ENCODE measurements around the gene EIF6. TPM values are rescaled to one million over a fixed set of nuclear protein-coding genes. Genes with fewer than 3 reads are reported as not detected.

EIF6 gene
- total and polyA plus RNA-seq, 2 of the 8 experiments (the other 6 are each of a cell fraction or from before 2014, with no cell fraction given): 184 to 319 TPM

GRCh38 chr20:35297155-35297554, 12.6 kb upstream of the EIF6 start:
- Histone ChIP-seq H3K14ac (ENCODE audit: insufficient read length) (no peak overlapping the region), H3K27ac (ENCODE audit: low read depth, low read length) (no peak overlapping the region), H3K9ac (replicated peaks in 1 of 4; ENCODE audit: extremely low read depth in 1 of 4, low read depth in 3 of 4, low read length in 3 of 4) (no peak overlapping the region), H3K4me2 (ENCODE audit: insufficient read depth in 1 of 2, low read depth in 2 of 2, low read length in 2 of 2) (no peak overlapping the region), H4K8ac (ENCODE audit: extremely low read depth, insufficient read depth, low read length) (peak overlapping the region; percentile 17; the same call in 1 of the 2 replicates), H3K27me3 (replicated peaks in 1 of 4; ENCODE audit: control insufficient read depth in 3 of 4, extremely low read depth in 1 of 4, insufficient read depth in 3 of 4, low read length in 3 of 4) (no peaks in the 10 kb centered on the region), H3K79me1 (ENCODE audit: low read depth, low read length) (no peaks in the 10 kb centered on the region), H3K9me3 (ENCODE audit: insufficient read depth in 2 of 2, low read depth in 1 of 2, low read length in 1 of 2) (no peaks in the 10 kb centered on the region), H4K5ac (ENCODE audit: insufficient read length, low read depth, low read length) (no peak overlapping the region), H3K79me2 (ENCODE audit: control insufficient read depth in 1 of 2, insufficient read depth in 2 of 2, low read length in 2 of 2) (no peaks in the 10 kb centered on the region), H3K4me3 (ENCODE audit: extremely low read depth in 1 of 4, insufficient read depth in 2 of 4, low read depth in 3 of 4, low read length in 4 of 4) (no peak overlapping the region), H2BK15ac (ENCODE audit: low read length) (no peak overlapping the region), H3K36me3 (ENCODE audit: control insufficient read depth in 2 of 4, insufficient read depth in 4 of 4, low read length in 3 of 4) (no peaks in the 10 kb centered on the region), H2AFZ (ENCODE audit: low read length) (no peak overlapping the region), H3K56ac (replicated peaks; ENCODE audit: insufficient read length, low read depth, low read length) (no peak overlapping the region), H2BK120ac (replicated peaks; ENCODE audit: low read depth, low read length) (no peak overlapping the region), H2BK12ac (ENCODE audit: low read depth, low read length) (no peak overlapping the region), H3K4ac (replicated peaks; ENCODE audit: insufficient read length, low read depth, low read length) (no peak overlapping the region), H4K91ac (replicated peaks; ENCODE audit: insufficient read length, low read length) (no peak overlapping the region), H3K4me1 (replicated peaks in 1 of 4; ENCODE audit: control insufficient read depth in 3 of 4, insufficient read depth in 4 of 4, low read length in 3 of 4) (no peaks in the 10 kb centered on the region; a peak in 2 of 7 replicates), H2BK20ac (ENCODE audit: low read length) (no peak overlapping the region), H3K23me2 (ENCODE audit: low read depth, low read length) (no peaks in the 10 kb centered on the region), H3K18ac (ENCODE audit: extremely low read depth, low read length) (no peak overlapping the region), H4K20me1 (replicated peaks in 1 of 2; ENCODE audit: control insufficient read depth in 1 of 2, insufficient read depth in 2 of 2, low read length in 2 of 2) (no peaks in the 10 kb centered on the region), H3K23ac (ENCODE audit: insufficient read length) (no peak overlapping the region), H2AK5ac (ENCODE audit: low read depth, low read length) (no peak overlapping the region), H2BK5ac (ENCODE audit: low read depth, low read length) (no peak overlapping the region)
- ChIA-PET CTCF (ENCODE audit: partially characterized antibody) (interaction anchor here (0.6 to 13.8 kb wide), 7 partner anchors 10 to 148 kb away, joined by 3 to 130 read pairs (median 3); partner anchors contain the start of genes EIF6 and MMP24OS), POLR2A (ENCODE audit: partially characterized antibody) (interaction anchor here (3.4 kb wide), 1 partner anchor 18 kb away, joined by 10 read pairs; no protein-coding TSS in a partner anchor)
- FAIRE-seq (no peak), DNase-seq (ENCODE audit: low read depth in 1 of 2, low spot score in 2 of 2) (no peak)
- 88% methylated on average over 8 of the region's 8 CpGs; no CpG with 5 or more reads in 1 of the 2 experiments for WGBS, 2 experiments (ENCODE audit: extremely low coverage in 1 of 2, insufficient coverage in 1 of 2, insufficient read length in 1 of 2, insufficient replicate concordance in 2 of 2, low coverage in 1 of 2, low lambda C conversion rate in 2 of 2, missing lambda C conversion rate in 1 of 2)
- no peak for TF ChIP-seq RBBP5 (IDR thresholded peaks at IDR 0.05; ENCODE audit: borderline replicate concordance, low read depth, low read length)
- TF ChIP-seq KDM5A (IDR thresholded peaks at IDR 0.05; ENCODE audit: low read length): no peak
- TF ChIP-seq ATF2 (IDR thresholded peaks at IDR 0.05; ENCODE audit: low read length): no peak
- no peak for TF ChIP-seq CBX8 (IDR thresholded peaks at IDR 0.05; ENCODE audit: borderline replicate concordance, low read depth, low read length)
- no peak for TF ChIP-seq KDM1A (IDR thresholded peaks at IDR 0.05; ENCODE audit: borderline replicate concordance, low read length)
- TF ChIP-seq TCF12 (IDR thresholded peaks at IDR 0.05; ENCODE audit: low read depth, low read length): no peak
- TF ChIP-seq MAX (IDR thresholded peaks at IDR 0.05): no peak
- TF ChIP-seq FOSL1 (IDR thresholded peaks at IDR 0.05; ENCODE audit: insufficient read depth, low read depth, low read length): no peak
- TF ChIP-seq GTF2F1 (IDR thresholded peaks at IDR 0.05; ENCODE audit: borderline replicate concordance, low read depth, low read length): no peak
- no peak for TF ChIP-seq JUN (IDR thresholded peaks at IDR 0.05; ENCODE audit: low read depth, low read length)
- no peak for TF ChIP-seq TAF1 (IDR thresholded peaks at IDR 0.05; ENCODE audit: low read depth, low read length)
- TF ChIP-seq SIRT6 (IDR thresholded peaks at IDR 0.05; ENCODE audit: low read length): no peak
- no peak for TF ChIP-seq SIX5 (IDR thresholded peaks at IDR 0.05; ENCODE audit: low read depth, low read length)

Measured in H1 (cell line).